Lower leg skin (tissue), 3 donors: Measurements from ENCODE around the gene GALNT1.

Experiments
- POLR2A ChIP-seq, 2 donors: fragments of 450-650 bp; IDR thresholded peaks; one replicate each; pipeline ENCODE4 v1.6.1; 2016 to 2017; ENCODE audit warnings: antibody characterized with exemption in 2 of 2, mild to moderate bottlenecking in 1 of 2, moderate library complexity in 1 of 2
- TF ChIP-seq, protein P1 (sequence below), 3 donors: fragments of 450-650 bp; IDR thresholded peaks; one replicate each; pipeline ENCODE4 v1.5.1; 2016; ENCODE audit warnings: antibody characterized with exemption in 3 of 3, mild to moderate bottlenecking in 3 of 3, moderate library complexity in 2 of 3

- TF ChIP-seq, protein P1, sequence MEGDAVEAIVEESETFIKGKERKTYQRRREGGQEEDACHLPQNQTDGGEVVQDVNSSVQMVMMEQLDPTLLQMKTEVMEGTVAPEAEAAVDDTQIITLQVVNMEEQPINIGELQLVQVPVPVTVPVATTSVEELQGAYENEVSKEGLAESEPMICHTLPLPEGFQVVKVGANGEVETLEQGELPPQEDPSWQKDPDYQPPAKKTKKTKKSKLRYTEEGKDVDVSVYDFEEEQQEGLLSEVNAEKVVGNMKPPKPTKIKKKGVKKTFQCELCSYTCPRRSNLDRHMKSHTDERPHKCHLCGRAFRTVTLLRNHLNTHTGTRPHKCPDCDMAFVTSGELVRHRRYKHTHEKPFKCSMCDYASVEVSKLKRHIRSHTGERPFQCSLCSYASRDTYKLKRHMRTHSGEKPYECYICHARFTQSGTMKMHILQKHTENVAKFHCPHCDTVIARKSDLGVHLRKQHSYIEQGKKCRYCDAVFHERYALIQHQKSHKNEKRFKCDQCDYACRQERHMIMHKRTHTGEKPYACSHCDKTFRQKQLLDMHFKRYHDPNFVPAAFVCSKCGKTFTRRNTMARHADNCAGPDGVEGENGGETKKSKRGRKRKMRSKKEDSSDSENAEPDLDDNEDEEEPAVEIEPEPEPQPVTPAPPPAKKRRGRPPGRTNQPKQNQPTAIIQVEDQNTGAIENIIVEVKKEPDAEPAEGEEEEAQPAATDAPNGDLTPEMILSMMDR (IDR thresholded peaks at IDR 0.05): no peak
- no peak for TF ChIP-seq POLR2A (IDR thresholded peaks at IDR 0.05)
Observed at GRCh38 chr18:35585608-35586007, 4.1 kb downstream of the GALNT1 start.
